ENCODE data around the gene DDX51. TPM values are rescaled to one million over a fixed set of nuclear protein-coding genes. Genes with fewer than 3 reads are reported as not detected.

Gene DDX51
- total RNA-seq, 3 donors from 2014 or later (not counting 1 experiment from before 2014, with no cell fraction given), result 39.5 to 55.9 (median 54.2) TPM

GRCh38 chr12:132174839-132175490, 30.8 kb upstream of the DDX51 start:
- Histone ChIP-seq H3K36me3 (ENCODE audit: control insufficient read depth, insufficient read depth, low read length) (no peaks in the 10 kb centered on the region), H3K27ac (ENCODE audit: low read length) (no peak overlapping the region), H3K9me3 (ENCODE audit: control insufficient read depth, insufficient read depth, low read length) (no peaks in the 10 kb centered on the region), H3K27me3 (ENCODE audit: control insufficient read depth, insufficient read depth, low read length) (no peaks in the 10 kb centered on the region), H3K4me1 (ENCODE audit: control insufficient read depth, insufficient read depth, low read length) (no peaks in the 10 kb centered on the region), H3K4me3 (ENCODE audit: low read length) (no peak overlapping the region)
- H3K36me3 Mint-ChIP-seq, result no peaks in the 10 kb centered on the region
- no peak for DNase-seq
- no peak overlapping the region for H3K27ac Mint-ChIP-seq
- H3K9me3 Mint-ChIP-seq, result no peaks in the 10 kb centered on the region
- no peak for ATAC-seq
- no peak overlapping the region for H3K4me3 Mint-ChIP-seq
- 84% methylated on average over 21 of the region's 25 CpGs for WGBS (ENCODE audit: insufficient coverage)
- no peak for TF ChIP-seq CTCF (IDR thresholded peaks at IDR 0.05)
- no peaks in the 10 kb centered on the region for H3K4me1 Mint-ChIP-seq
- peaks cover 0 to 6% of the 10 kb centered on the region in 2 donors for H3K27me3 Mint-ChIP-seq (ENCODE audit: low read depth in 2 of 2)
- intact Hi-C loops (cut with micrococcal nuclease), result no loop called here

GRCh38 chr12:132174015-132174838, 30.1 kb upstream of the DDX51 start:
- no peaks in the 10 kb centered on the region for H3K27me3 ChIP-seq (ENCODE audit: control insufficient read depth, insufficient read depth, low read length)

GRCh38 chr12:132173135-132174014, 29.3 kb upstream of the DDX51 start:
- no peaks in the 10 kb centered on the region for H3K4me1 ChIP-seq (ENCODE audit: control insufficient read depth, insufficient read depth, low read length)
- Mint-ChIP-seq H3K4me3 (no peak overlapping the region), H3K9me3 (no peaks in the 10 kb centered on the region), H3K36me3 (no peaks in the 10 kb centered on the region), H3K27ac (no peak overlapping the region), H3K27me3 (ENCODE audit: low read depth in 2 of 2) (peaks cover 0 to 3% of the 10 kb centered on the region in 2 donors), H3K4me1 (no peaks in the 10 kb centered on the region)
- 44% methylated on average over 35 of the region's 35 CpGs for WGBS (ENCODE audit: insufficient coverage)
- no peak for ATAC-seq
- TF ChIP-seq CTCF (IDR thresholded peaks at IDR 0.05), result no peak
- H3K27me3 ChIP-seq (ENCODE audit: control insufficient read depth, insufficient read depth, low read length), result no peaks in the 10 kb centered on the region
- H3K9me3 ChIP-seq (ENCODE audit: control insufficient read depth, insufficient read depth, low read length), result no peaks in the 10 kb centered on the region
- H3K4me3 ChIP-seq (ENCODE audit: low read length), result no peak overlapping the region
- intact Hi-C loops (cut with micrococcal nuclease), result no loop called here
- H3K27ac ChIP-seq (ENCODE audit: low read length), result no peak overlapping the region
- H3K36me3 ChIP-seq (ENCODE audit: control insufficient read depth, insufficient read depth, low read length), result no peaks in the 10 kb centered on the region
- peak in 1 of 2 donors; percentile 46 for DNase-seq

More at GRCh38 chr12:132174015-132174838, 30.1 kb upstream of the DDX51 start:
- H3K27ac ChIP-seq (ENCODE audit: low read length), result no peak overlapping the region
- H3K27me3 Mint-ChIP-seq (ENCODE audit: low read depth in 2 of 2), result peaks cover 0 to 6% of the 10 kb centered on the region in 2 donors
- H3K4me1 ChIP-seq (ENCODE audit: control insufficient read depth, insufficient read depth, low read length), result no peaks in the 10 kb centered on the region
- no peak overlapping the region for H3K4me3 ChIP-seq (ENCODE audit: low read length)
- TF ChIP-seq CTCF (IDR thresholded peaks at IDR 0.05), result no peak
- 81% methylated on average over 30 of the region's 30 CpGs for WGBS (ENCODE audit: insufficient coverage)
- H3K9me3 ChIP-seq (ENCODE audit: control insufficient read depth, insufficient read depth, low read length), result no peaks in the 10 kb centered on the region
- ATAC-seq, result no peak
- H3K36me3 Mint-ChIP-seq, result no peaks in the 10 kb centered on the region
- H3K9me3 Mint-ChIP-seq, result no peaks in the 10 kb centered on the region
- H3K36me3 ChIP-seq (ENCODE audit: control insufficient read depth, insufficient read depth, low read length), result no peaks in the 10 kb centered on the region
- no peaks in the 10 kb centered on the region for H3K4me1 Mint-ChIP-seq
- intact Hi-C loops (cut with micrococcal nuclease), result no loop called here
- DNase-seq, result no peak
- no peak overlapping the region for H3K4me3 Mint-ChIP-seq
- H3K27ac Mint-ChIP-seq, result no peak overlapping the region
